ENCODE results near the gene CHPF2.

CHPF2 gene

DNA sequence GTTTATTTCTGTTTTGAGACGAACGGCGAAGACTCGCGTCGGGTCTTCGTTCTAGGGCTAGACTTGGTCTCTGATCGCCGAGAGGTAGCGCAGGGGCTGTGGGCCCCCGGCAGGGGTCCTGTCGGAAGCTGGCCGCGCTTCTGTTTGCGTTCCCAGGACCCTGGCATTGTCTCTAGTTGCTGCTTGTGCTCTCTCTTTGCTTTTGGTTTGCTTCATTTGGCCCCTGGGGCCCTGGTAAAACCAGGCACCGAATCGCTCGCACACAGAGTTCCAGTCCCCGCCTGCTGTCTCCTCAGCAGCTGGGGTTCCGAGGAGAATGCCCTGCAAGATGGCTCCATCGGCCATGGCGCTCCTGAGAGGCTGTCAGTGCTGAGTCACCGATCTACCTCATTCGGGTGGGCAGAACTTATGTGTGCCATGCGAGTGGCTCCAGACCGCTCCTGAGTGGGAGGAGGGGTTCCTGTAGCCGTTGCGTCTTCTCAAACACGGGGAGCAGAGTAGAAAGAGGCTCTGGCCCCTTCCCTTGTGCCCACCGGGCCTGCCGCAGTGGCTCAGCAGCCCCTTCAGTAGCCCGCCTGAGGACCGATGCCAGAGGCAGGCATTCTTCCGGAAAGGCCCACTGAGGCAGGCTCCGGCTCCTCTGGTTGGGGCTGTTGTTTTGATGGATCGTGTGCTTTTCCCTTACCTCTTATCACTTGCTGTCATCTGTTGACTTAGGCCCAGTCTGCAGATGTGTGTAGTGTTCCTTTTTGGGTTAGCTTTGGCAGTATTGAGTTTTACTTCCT, 826 bp downstream of the CHPF2 start:
- peak; percentile 29 to 56 (median 34) for DNase-seq (ENCODE audit: low read depth in 3 of 3, low spot score in 1 of 3)

DNA sequence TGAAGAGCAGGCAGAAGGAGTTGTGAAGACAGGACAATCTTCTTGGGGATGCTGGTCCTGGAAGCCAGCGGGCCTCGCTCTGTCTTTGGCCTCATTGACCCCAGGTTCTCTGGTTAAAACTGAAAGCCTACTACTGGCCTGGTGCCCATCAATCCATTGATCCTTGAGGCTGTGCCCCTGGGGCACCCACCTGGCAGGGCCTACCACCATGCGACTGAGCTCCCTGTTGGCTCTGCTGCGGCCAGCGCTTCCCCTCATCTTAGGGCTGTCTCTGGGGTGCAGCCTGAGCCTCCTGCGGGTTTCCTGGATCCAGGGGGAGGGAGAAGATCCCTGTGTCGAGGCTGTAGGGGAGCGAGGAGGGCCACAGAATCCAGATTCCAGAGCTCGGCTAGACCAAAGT, 1.5 kb downstream of the CHPF2 start:
- DNase-seq (ENCODE audit: low read depth in 3 of 3, low spot score in 1 of 3), result no peak

DNA sequence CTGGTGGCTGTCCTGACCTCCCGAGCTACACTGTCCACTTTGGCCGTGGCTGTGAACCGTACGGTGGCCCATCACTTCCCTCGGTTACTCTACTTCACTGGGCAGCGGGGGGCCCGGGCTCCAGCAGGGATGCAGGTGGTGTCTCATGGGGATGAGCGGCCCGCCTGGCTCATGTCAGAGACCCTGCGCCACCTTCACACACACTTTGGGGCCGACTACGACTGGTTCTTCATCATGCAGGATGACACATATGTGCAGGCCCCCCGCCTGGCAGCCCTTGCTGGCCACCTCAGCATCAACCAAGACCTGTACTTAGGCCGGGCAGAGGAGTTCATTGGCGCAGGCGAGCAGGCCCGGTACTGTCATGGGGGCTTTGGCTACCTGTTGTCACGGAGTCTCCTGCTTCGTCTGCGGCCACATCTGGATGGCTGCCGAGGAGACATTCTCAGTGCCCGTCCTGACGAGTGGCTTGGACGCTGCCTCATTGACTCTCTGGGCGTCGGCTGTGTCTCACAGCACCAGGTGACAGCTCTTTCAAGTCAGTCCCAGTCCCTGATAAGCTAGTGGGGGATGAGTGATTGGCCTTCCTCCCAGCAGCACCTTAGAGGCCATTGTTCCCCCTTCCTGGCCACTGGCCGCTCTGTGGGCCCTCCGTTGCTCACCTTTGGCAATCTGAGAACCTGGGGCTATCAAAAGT, 3.0 kb downstream of the CHPF2 start:
- no peak for DNase-seq (ENCODE audit: low read depth in 3 of 3, low spot score in 1 of 3)

DNA sequence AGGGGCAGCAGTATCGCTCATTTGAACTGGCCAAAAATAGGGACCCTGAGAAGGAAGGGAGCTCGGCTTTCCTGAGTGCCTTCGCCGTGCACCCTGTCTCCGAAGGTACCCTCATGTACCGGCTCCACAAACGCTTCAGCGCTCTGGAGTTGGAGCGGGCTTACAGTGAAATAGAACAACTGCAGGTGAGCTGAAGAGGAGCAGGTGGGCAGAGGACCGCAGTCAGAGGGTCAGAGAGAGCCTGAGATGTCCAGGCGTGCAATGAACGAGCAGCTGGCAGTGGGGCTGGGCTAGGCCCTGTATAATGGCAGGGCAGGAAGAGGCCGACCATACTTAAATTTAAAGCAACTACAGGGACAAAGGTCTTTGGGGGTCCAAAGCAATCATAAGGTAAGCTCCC, 4.1 kb downstream of the CHPF2 start:
- no peak for DNase-seq (ENCODE audit: low read depth in 3 of 3, low spot score in 1 of 3)

DNA sequence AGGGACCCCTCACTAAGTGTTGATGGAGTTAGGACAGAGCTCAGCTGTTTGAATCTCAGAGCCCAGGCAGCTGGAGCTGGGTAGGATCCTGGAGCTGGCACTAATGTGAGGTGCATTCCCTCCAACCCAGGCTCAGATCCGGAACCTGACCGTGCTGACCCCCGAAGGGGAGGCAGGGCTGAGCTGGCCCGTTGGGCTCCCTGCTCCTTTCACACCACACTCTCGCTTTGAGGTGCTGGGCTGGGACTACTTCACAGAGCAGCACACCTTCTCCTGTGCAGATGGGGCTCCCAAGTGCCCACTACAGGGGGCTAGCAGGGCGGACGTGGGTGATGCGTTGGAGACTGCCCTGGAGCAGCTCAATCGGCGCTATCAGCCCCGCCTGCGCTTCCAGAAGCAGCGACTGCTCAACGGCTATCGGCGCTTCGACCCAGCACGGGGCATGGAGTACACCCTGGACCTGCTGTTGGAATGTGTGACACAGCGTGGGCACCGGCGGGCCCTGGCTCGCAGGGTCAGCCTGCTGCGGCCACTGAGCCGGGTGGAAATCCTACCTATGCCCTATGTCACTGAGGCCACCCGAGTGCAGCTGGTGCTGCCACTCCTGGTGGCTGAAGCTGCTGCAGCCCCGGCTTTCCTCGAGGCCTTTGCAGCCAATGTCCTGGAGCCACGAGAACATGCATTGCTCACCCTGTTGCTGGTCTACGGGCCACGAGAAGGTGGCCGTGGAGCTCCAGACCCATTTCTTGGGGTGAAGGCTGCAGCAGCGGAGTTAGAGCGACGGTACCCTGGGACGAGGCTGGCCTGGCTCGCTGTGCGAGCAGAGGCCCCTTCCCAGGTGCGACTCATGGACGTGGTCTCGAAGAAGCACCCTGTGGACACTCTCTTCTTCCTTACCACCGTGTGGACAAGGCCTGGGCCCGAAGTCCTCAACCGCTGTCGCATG, 5.2 kb downstream of the CHPF2 start:
- no peak for DNase-seq (ENCODE audit: low read depth in 3 of 3, low spot score in 1 of 3)

DNA sequence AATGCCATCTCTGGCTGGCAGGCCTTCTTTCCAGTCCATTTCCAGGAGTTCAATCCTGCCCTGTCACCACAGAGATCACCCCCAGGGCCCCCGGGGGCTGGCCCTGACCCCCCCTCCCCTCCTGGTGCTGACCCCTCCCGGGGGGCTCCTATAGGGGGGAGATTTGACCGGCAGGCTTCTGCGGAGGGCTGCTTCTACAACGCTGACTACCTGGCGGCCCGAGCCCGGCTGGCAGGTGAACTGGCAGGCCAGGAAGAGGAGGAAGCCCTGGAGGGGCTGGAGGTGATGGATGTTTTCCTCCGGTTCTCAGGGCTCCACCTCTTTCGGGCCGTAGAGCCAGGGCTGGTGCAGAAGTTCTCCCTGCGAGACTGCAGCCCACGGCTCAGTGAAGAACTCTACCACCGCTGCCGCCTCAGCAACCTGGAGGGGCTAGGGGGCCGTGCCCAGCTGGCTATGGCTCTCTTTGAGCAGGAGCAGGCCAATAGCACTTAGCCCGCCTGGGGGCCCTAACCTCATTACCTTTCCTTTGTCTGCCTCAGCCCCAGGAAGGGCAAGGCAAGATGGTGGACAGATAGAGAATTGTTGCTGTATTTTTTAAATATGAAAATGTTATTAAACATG, 6.0 kb downstream of the CHPF2 start:
- no peak for DNase-seq (ENCODE audit: low read depth in 3 of 3, low spot score in 1 of 3)

DNA sequence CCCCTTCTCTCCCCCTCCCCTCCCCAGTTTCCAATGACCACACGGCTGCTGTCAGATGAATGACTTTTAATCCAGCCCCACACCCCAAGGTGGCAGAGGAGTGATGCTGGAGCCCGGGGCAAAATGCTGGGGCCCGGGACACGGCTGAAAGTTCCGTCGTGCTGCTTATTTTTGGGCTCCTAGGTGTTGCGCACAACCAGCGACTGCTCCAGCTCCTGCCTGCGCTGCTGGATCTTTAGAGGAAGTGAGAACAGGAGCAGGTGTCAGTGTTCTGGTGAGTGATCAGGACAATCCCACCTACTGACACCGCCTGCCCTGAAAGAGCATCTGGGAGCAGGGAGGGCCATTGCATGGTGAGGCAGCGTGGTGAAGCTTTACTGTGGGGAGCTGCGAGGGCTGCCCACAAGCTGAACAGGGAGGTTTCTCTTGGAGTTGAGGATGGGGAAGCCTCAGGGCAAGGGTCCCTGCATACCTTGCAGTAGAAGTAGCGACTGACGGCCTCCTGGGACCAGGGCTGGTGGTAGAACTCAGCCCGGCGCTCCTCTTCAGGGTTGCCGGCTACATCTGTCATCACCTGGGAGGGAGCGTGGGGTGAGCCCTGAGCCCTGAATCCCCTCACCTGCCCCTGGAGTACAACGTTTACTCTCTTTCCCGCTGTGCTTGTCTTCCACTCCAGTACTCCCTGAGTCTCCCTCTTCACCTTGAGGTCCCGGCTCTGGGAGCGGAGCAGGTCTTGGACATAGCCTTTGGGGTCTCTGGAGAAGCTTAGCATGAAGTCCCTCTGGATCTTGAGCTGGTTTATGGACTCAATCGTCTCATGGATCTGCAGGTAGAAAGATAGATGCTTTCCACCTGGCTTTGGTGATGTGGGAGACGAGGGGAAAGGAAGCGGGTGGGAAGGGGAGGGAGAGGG, 6.9 kb downstream of the CHPF2 start:
- DNase-seq (ENCODE audit: low read depth in 3 of 3, low spot score in 1 of 3), result no peak

DNA sequence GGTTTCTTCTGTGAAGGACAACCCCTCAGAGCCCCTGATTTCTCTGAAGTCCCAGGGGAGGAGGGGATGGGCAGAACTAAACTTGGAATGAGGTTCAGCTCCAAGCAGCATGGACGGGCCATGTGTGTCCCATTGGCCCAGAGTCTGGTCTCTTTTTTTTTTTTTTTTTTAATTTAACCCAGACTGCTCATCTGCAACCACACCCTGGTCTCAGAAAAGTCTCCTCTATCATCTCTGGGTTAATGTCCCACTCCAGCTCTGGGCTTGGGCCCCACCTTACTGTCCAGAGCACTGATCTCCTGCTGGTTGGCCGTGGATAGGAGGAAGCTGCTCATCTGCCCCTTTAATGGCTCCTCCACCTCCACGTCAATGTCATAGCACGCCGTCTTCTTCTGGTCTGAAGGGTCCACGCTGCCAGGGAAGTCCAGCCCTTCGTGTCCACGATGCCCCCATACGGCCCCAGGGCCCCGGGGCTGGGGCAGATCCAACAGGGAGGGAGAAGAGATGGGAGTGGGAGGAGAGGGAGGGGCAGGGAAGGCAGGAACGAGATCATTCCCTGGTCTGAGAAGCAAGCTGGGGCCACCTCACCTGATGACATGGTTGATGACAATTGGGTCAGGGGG, 7.7 kb downstream of the CHPF2 start:
- no peak for DNase-seq (ENCODE audit: low read depth in 3 of 3, low spot score in 1 of 3)

DNA sequence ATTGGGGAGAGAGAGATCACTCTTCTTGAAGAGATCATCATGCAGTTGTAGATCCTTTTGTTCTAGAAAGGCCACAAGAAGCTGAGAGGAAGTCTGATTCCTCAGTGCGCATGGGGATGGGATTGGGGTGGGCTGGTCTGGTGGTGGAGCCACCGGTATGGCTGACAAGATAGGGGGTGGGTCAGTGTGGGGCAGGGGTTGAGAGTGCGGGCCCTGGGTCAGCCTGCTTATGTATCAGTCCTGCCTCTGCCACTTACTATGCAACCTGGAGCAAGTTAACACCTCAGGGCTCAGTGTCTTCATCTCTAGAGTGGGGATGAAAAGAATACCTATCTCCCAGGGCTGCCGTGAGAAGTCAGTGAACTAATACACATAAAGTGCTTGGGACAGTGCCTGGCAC, 8.3 kb downstream of the CHPF2 start:
- DNase-seq (ENCODE audit: low read depth in 3 of 3, low spot score in 1 of 3), result no peak

DNA sequence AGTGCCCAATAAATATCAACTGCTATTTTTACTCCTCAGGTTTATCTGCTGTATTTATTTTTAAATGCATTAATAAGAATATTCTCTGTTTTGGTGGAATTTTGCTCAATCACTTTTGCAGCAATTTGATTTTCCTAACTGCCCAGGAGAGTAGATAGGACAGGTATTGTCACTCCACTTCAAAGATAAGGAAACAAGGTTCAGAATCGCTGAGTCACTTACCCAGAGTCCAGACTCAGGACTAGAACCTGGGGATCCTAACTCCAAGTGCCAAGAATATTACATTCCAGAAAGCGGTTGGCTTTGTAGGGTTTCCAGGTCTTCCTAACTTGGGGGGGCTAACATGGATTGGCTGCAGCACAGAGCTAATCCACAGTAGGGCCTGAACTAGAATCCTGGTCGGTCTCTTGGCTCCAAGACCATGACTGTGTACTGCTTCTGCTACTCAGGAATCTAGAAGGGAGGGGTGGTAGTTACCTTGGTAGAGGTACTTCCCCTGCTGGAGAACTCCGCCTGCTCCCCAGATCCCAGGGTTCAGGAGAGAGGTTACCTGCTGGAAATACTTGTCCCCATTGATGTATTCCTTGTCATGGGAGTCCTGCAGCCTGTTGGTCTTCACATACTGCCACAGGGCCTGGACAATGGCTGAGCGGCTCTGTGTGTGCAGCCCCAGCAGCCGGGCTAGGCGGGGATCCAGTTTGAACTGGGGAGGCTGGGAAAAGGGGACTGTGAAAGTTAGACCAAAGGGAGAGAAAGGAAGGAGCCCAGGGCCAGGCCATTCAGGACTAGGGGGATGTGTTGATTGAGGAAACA, 8.9 kb downstream of the CHPF2 start:
- no peak for DNase-seq (ENCODE audit: low read depth in 3 of 3, low spot score in 1 of 3)

DNA sequence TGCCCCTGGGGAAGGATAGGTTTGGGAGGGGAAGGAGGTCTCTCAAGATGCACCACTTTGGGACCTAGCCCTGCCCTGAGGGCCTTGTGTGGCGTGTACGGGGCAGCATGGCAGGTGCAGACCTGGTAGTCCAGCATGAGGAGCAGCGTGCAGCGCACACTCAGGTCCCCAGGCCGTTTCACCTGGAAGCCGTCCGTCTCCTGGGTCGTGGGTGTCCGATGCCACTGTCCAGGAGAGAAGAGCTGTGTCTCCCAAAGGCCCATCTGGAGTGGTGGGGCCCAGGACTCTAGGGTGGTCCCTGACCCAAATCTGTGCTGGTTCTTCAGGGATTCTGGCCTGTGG, 9.4 kb downstream of the CHPF2 start:
- no peak for DNase-seq (ENCODE audit: low read depth in 3 of 3, low spot score in 1 of 3)

DNA sequence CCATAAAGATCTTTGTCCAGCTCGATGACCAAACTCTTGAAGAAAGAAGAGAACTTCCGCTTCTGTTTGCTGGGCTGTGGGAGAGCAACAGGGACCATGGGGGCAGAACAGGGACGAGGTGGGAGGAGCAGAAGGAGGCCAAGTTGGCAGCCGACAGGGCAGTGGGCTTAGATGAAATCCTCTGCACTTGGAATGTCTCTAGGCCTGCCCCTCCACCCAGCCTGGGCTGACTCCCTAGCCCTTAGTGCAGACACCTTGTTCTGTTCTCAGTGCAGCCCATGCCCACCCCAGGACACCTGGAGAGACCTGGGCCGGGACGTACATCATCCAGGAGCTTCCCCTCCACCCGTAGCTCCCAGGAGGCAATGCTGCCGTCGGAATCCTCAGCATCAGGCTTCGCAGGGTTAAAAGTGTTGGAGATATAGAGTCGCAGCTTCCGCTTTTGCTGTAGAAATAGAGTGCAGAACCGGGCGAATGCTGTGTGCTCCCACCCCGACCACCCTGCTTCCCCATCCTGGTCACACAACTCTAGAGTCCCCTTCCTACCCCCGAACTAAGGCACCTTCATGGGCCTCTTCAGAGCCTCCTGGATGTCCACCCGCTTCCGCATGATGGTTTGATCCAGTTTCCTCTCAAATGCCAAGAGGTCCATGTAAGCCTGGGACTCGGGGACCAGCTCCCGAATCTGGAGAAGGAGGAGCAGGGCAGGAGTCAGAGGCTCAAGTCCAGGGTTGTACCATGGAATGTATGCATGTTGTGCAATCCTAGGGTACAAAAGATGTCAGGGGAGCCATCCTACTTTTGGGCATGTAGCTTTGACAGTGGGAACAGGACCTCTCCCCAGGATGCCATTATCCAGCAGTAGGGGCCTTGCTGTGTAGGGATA, 10.1 kb downstream of the CHPF2 start:
- no peak for DNase-seq (ENCODE audit: low read depth in 3 of 3, low spot score in 1 of 3)

DNA sequence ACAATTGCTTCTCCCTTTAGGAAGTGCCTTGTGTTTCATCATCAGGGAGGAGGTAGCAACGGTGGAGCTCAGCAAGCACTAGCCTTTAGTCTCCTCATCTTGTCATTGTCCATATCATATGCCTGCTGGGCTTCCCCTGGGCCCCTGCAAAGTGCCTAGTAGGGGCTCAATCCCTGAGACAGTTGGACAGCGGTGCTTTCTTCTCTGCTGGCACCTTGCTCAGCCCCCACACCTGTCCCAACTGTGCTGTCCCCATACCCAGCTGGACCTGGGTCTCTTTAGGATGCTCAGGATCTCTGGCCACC, 10.7 kb downstream of the CHPF2 start:
- DNase-seq (ENCODE audit: low read depth in 3 of 3, low spot score in 1 of 3), result no peak

DNA sequence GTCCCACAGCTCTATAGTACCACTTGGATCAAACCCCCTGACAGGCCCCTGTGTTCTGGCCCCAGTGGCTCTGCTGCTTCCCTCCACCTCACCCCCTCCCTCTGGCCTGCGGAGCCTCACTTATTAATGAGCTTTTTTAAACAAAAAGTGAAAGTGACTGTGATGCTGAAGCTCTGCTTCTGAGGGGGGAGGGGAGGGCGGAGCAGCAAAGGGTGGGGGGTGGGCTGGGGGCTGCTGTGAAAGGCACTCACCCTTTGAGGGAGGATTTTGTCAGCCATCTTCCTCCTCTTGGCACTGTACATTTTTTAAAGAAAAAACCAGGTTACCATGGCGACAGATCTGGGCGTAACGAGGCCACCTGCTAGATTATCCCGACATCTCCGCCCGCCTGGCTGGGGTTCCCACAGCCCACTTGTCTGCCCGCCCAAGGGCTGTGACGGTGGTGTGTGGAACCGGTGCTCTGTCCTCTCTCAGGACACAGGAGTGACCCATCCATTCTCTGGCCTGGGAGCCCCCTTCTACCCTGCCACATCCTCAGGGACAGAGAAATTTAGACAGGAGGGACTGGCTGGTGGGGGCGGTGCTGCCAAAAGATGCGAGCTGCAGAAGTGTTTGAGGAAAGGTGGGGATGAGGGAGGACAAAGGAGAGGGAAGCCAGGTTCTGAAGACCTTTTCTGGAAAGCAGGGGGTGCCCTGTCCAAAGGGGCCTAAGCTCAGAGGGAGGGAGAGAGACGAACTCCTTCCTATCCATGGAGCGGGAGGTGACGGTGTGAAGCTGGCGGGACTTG, 11.3 kb downstream of the CHPF2 start:
- DNase-seq (ENCODE audit: low read depth in 3 of 3, low spot score in 1 of 3), result no peak

DNA sequence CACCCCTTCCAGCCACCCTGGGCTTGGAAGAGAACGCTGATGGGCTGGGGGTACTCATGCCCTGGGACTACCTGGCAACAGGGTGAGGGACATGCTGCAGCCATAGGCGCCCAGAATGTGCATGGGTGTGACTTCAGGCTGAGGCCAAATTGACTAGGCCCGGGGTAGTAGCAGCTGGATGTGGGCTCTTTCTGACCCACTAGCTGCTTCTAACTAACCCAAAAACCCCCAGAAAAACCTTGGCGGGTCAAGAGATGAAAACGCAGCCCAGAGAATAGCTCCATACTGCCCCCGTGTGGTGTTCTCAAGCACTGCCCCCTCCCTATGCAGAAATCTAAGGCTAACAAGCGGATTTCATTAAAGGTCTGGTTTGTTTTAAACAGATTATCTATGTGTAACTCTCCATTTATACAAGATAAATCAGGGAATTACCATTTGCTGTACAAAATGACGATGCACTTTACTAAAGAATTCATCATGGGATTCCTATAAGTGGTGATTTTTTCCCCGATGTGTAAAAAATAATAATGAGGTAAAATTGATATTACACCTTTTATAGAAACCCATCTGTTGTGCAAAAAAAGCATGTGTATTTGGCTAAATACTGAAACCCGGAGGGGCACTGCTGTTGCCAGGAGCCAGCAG, 12.0 kb downstream of the CHPF2 start:
- peak in 1 of 3 donors; percentile 21 for DNase-seq (ENCODE audit: low read depth in 3 of 3, low spot score in 1 of 3)

DNA sequence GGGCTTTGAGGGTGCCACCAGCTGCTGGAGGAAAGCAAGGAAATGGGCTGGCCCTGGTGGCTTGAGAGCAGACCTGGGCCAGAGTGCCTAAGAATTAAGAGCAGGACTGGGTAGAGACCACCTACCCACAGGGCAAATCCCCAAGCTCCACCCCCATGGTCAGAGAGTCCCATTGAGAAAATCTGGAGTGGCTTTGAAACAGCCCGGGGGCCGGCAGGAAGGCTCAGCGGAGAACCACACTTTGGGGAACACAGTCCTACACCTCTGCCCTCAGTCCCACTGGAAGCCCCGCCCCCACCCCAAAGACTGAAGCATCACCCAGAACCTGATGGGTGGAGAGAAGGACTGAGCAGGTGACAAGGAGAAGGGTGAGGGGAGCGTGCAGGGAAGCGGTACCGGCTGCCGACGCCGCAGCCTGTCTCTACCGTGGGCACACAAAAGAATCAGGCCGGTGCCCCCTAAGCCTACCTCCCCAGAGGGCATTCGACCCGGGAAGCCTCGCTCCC, 12.6 kb downstream of the CHPF2 start:
- no peak for DNase-seq (ENCODE audit: low read depth in 3 of 3, low spot score in 1 of 3)
